Endothelial cell of umbilical vein (primary cell): ENCODE data around the gene JPH2. TPM values are rescaled to one million over a fixed set of nuclear protein-coding genes. Genes with fewer than 3 reads are reported as not detected.

ENCODE experiments used
- BruUV-seq: library from RNA; stranded (reverse); fragments of 400-500 nt; replicated peaks from 2 replicates; lab custom pipeline; 2021; lab: Mats Ljungman, UMichigan
- CTCF ChIA-PET: fragments of 300-600, 350-600 bp; sonication (Branson Sonifier 250); formaldehyde crosslinking; loops from one replicate; lab custom pipeline; 2021; ENCODE audit warnings: antibody characterized with exemption, inconsistent platforms; lab: Charles Lee
- POLR2A ChIA-PET: fragments of 300-600, 350-600 bp; sonication (Branson Sonifier 250); formaldehyde crosslinking; loops from one replicate; lab custom pipeline; 2021; ENCODE audit warnings: antibody characterized with exemption, inconsistent platforms; lab: Charles Lee
- DNase-seq: peaks from one replicate; pipeline ENCODE4 v3.0.0-alpha.2; 2011; ENCODE audit warnings: low read depth, low spot score
- FAIRE-seq: peaks from 2 replicates; lab custom pipeline; 2011; peaks lifted over from hg19 to GRCh38; lab: Jason Lieb, UNC
- H2AFZ ChIP-seq: 2 replicates; pipeline ENCODE4 v1.6.0; 2012; ENCODE audit warnings: low read depth, low read length, control low read depth, inconsistent platforms
- H3K27ac ChIP-seq: 2 replicates; pipeline ENCODE4 v1.5.1; 2011; ENCODE audit warnings: low read depth, mild to moderate bottlenecking, control low read depth, low read length, moderate library complexity; ENCODE audit not compliant: insufficient read depth
- H3K27me3 ChIP-seq, 2 experiments: 2 replicates each; pipeline versions ENCODE4 v1.6.0 to v1.6.1; 2011; ENCODE audit warnings: low read length in 2 of 2, mixed read lengths in 1 of 2; ENCODE audit not compliant: control insufficient read depth in 2 of 2, insufficient read depth in 2 of 2
- H3K36me3 ChIP-seq, 2 experiments: 2 replicates in 1 of 2; 3 replicates in 1 of 2; pipeline ENCODE4 v1.5.1; 2011; ENCODE audit warnings: low read length in 2 of 2, mild to moderate bottlenecking in 1 of 2, moderate library complexity in 1 of 2; ENCODE audit not compliant: control insufficient read depth in 2 of 2, insufficient read depth in 2 of 2; ENCODE audit errors: extremely low read depth in 1 of 2
- H3K4me1 ChIP-seq: 3 replicates; pipeline ENCODE4 v1.5.1; 2011; ENCODE audit warnings: mild to moderate bottlenecking, low read length; ENCODE audit not compliant: control insufficient read depth, insufficient read depth; ENCODE audit errors: extremely low read depth
- H3K4me2 ChIP-seq: 2 replicates; pipeline ENCODE4 v1.6.1; 2011; ENCODE audit warnings: low read length, control low read depth, mixed read lengths; ENCODE audit not compliant: insufficient read depth
- H3K4me3 ChIP-seq, 3 experiments: fragments of 200-600 bp in 1 of 3; sonication (generic), shearing (Covaris generic) in 1 of 3; replicated peaks in 1 of 3; 2 replicates each; pipeline ENCODE4 v1.5.1; 2011 to 2016; ENCODE audit warnings: control low read depth in 3 of 3, low read length in 3 of 3, mild to moderate bottlenecking in 2 of 3, inconsistent platforms in 1 of 3, low read depth in 1 of 3, moderate library complexity in 1 of 3; ENCODE audit not compliant: insufficient read depth in 1 of 3
- H3K79me2 ChIP-seq: 2 replicates; pipeline ENCODE4 v1.6.0; 2012; ENCODE audit warnings: low read length, inconsistent platforms; ENCODE audit not compliant: control insufficient read depth, insufficient read depth
- H3K9ac ChIP-seq: replicated peaks from 2 replicates; pipeline ENCODE3; 2011; ENCODE audit warnings: low read length, control low read depth; ENCODE audit not compliant: insufficient read depth; ENCODE audit errors: extremely low read depth
- H3K9me1 ChIP-seq: replicated peaks from 3 replicates; pipeline ENCODE4 v1.6.0; 2011; ENCODE audit warnings: mild to moderate bottlenecking, low read length; ENCODE audit not compliant: control insufficient read depth, insufficient read depth; ENCODE audit errors: extremely low read depth
- H3K9me3 ChIP-seq: replicated peaks from 2 replicates; pipeline ENCODE4 v1.5.1; 2012; ENCODE audit warnings: low read length, inconsistent platforms; ENCODE audit not compliant: control insufficient read depth, insufficient read depth
- H4K20me1 ChIP-seq: replicated peaks from 2 replicates; pipeline ENCODE3; 2011; ENCODE audit warnings: mild to moderate bottlenecking, low read length; ENCODE audit not compliant: control insufficient read depth, insufficient read depth; ENCODE audit errors: extremely low read depth
- CTCF ChIP-seq, 2 donors: IDR thresholded peaks; 1 replicate in 1 of 2; 2 replicates in 1 of 2; pipeline ENCODE4 v1.5.1; 2011; ENCODE audit warnings: low read length in 2 of 2, mild to moderate bottlenecking in 2 of 2, moderate library complexity in 2 of 2, control low read depth in 1 of 2, inconsistent platforms in 1 of 2, low read depth in 1 of 2; ENCODE audit not compliant: insufficient read depth in 1 of 2; ENCODE audit errors: extremely low read depth in 1 of 2
- EZH2 ChIP-seq: IDR thresholded peaks from 2 replicates; pipeline ENCODE4 v1.6.1; 2012; ENCODE audit warnings: borderline replicate concordance, low read depth, mild to moderate bottlenecking, moderate library complexity, low read length, inconsistent platforms; ENCODE audit not compliant: severe bottlenecking
- FOS ChIP-seq: IDR thresholded peaks from 2 replicates; pipeline ENCODE4 v1.6.1; 2011; ENCODE audit warnings: mild to moderate bottlenecking, low read length, moderate library complexity, borderline replicate concordance; ENCODE audit not compliant: insufficient read depth
- GATA2 ChIP-seq: IDR thresholded peaks from 2 replicates; pipeline ENCODE4 v1.7.0; 2011; ENCODE audit warnings: low read depth, mild to moderate bottlenecking, moderate library complexity, mixed read lengths, low read length; ENCODE audit not compliant: insufficient read length, insufficient read depth
- JUN ChIP-seq: IDR thresholded peaks from 2 replicates; pipeline ENCODE4 v1.6.1; 2011; ENCODE audit warnings: borderline replicate concordance, low read depth; ENCODE audit not compliant: insufficient read length, insufficient read depth
- MYC ChIP-seq: IDR thresholded peaks from one replicate; pipeline ENCODE4 v1.6.1; 2011; ENCODE audit warnings: mild to moderate bottlenecking, low read depth, low read length
- POLR2A ChIP-seq: IDR thresholded peaks from 2 replicates; pipeline ENCODE4 v1.6.1; 2012; ENCODE audit warnings: low read depth, mild to moderate bottlenecking, control low read depth, low read length
- POLR2AphosphoS5 ChIP-seq: IDR thresholded peaks from 2 replicates; pipeline ENCODE4 v1.6.1; 2012; ENCODE audit warnings: low read depth, mild to moderate bottlenecking, control low read depth, low read length, moderate library complexity; ENCODE audit not compliant: insufficient read depth
- dilution Hi-C: fragments of 300-500 bp; cut with MboI; formaldehyde crosslinking; loops from one replicate; pipeline ENCODE4 v1.15.0; 2019; ENCODE audit warnings: low sequenced_read_pairs; ENCODE audit not compliant: extremely low pct_ligation_motif_present
- intact Hi-C: fragments of 100-400 bp; cut with micrococcal nuclease; formaldehyde crosslinking; loops from one replicate; pipeline ENCODE4 v1.10.0; 2022
- polyA plus RNA-seq, 4 experiments: library from polyadenylated mRNA; depleted of rRNA in 3 of 4; stranded (reverse) in 3 of 4; unstranded in 1 of 4; fragments of >200 nt; gene quantifications; 2 replicates each; pipeline versions ENCODE4 v1.2.1 to v1.2.3, GENCODE V29; 2011 to 2012; ENCODE audit warnings: missing spikeins in 1 of 4
- total RNA-seq: library from RNA; stranded (reverse); gene quantifications from 2 replicates; pipeline ENCODE4 v1.2.3, GENCODE V29; 2021
- TF ChIP-seq, protein P1 (sequence below): IDR thresholded peaks from 2 replicates; pipeline ENCODE4 v1.6.1; 2011; ENCODE audit not compliant: insufficient read depth, insufficient read length

The JPH2 gene
- total and polyA plus RNA-seq, 2 donors (not counting 3 experiments of a cell fraction or from before 2014, with no cell fraction given) = not detected

GRCh38 chr20:44070139-44070900 is 116.7 kb downstream of the JPH2 start:
- Histone ChIP-seq H3K4me2 (no peak overlapping the region), H4K20me1 (no peaks in the 10 kb centered on the region), H3K9me3 (no peaks in the 10 kb centered on the region), H3K4me1 (peaks cover 6% of the 10 kb centered on the region), H3K9me1 (no peaks in the 10 kb centered on the region), H3K4me3 (no peak overlapping the region), H3K27ac (no peak overlapping the region), H3K36me3 (no peaks in the 10 kb centered on the region), H3K27me3 (no peaks in the 10 kb centered on the region), H2AFZ (no peak overlapping the region), H3K9ac (no peak overlapping the region), H3K79me2 (no peaks in the 10 kb centered on the region)
- BruUV-seq = no TSS peak
- no peak for TF ChIP-seq GATA2
- TF ChIP-seq EZH2 = no peak
- TF ChIP-seq MYC = no peak
- no peak for TF ChIP-seq CTCF (IDR thresholded peaks at IDR 0.05; ENCODE audit: extremely low read depth in 1 of 2, insufficient read depth in 1 of 2, low read depth in 1 of 2, low read length in 2 of 2)
- TF ChIP-seq, protein P1, sequence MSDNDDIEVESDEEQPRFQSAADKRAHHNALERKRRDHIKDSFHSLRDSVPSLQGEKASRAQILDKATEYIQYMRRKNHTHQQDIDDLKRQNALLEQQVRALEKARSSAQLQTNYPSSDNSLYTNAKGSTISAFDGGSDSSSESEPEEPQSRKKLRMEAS = no peak
- no peak for TF ChIP-seq FOS
- no peak for TF ChIP-seq JUN
- TF ChIP-seq POLR2AphosphoS5 = no peak
- no peak for TF ChIP-seq POLR2A
- FAIRE-seq (no peak), DNase-seq (no peak)
- intact Hi-C loops = loop anchor here (5.0 kb wide), 1 partner anchor 53 kb away; no protein-coding TSS in a partner anchor
- dilution Hi-C loops = no loop called here
- ChIA-PET CTCF (no interaction called here), POLR2A (no interaction called here)
